ENCODE measurements around the gene PTPN9.

- TF ChIP-seq USF2 (IDR thresholded peaks at IDR 0.05; ENCODE audit: low read depth, low read length) = no peak
- TF ChIP-seq MXI1 (IDR thresholded peaks at IDR 0.05; ENCODE audit: borderline replicate concordance, low read depth, low read length) = no peak
- no peak for TF ChIP-seq CTCF (conservative IDR thresholded peaks at IDR 0.05; ENCODE audit: low read depth, low read length)
- no peak for TF ChIP-seq RAD21 (IDR thresholded peaks at IDR 0.05; ENCODE audit: low read length)
- TF ChIP-seq SMC3 (IDR thresholded peaks at IDR 0.05; ENCODE audit: low read depth, low read length) = no peak
- TF ChIP-seq POLR2A (IDR thresholded peaks at IDR 0.05; ENCODE audit: low read depth, low read length) = no peak
These were observed 34.8 kb downstream of the PTPN9 start for GRCh38 chr15:75544359-75544758.
